HepG2 (cell line): ENCODE results near the gene PSMA7. TPM values are rescaled to one million over a fixed set of nuclear protein-coding genes. Genes with fewer than 3 reads are reported as not detected.
A peak's percentile ranks its signal among the peaks of the same experiment; 100 is the strongest.

Experiments used
- ARNT2 ChIP-seq: sonication (generic); formaldehyde crosslinking; IDR thresholded peaks from 2 replicates; pipeline ENCODE4 v1.8.0; 2022; ENCODE audit warnings: mild to moderate bottlenecking, low read depth, missing genetic modification reagents, moderate library complexity
- ATF7 ChIP-seq, 2 experiments: fragments of 450-650 bp in 1 of 2; sonication (generic) in 1 of 2; formaldehyde crosslinking in 1 of 2; IDR thresholded peaks; 2 replicates each; pipeline versions ENCODE4 v1.4.0 to v1.6.1; 2016 to 2020; ENCODE audit warnings: antibody characterized with exemption in 1 of 2, mild to moderate bottlenecking in 1 of 2, missing genetic modification reagents in 1 of 2
- KDM2A ChIP-seq: sonication (generic); formaldehyde crosslinking; IDR thresholded peaks from 2 replicates; pipeline ENCODE4 v1.4.0; 2020; ENCODE audit warnings: low read depth, missing genetic modification reagents, borderline replicate concordance
- MAFF ChIP-seq: IDR thresholded peaks from 2 replicates; pipeline ENCODE4 v1.6.1; 2011; ENCODE audit warnings: low read depth, low read length, improper control_type of control experiment
- MNT ChIP-seq: fragments of 450-650 bp; IDR thresholded peaks from 2 replicates; pipeline ENCODE4 v1.6.1; 2016
- NFYB ChIP-seq: sonication (generic); formaldehyde crosslinking; IDR thresholded peaks from 2 replicates; pipeline ENCODE4 v1.4.0; 2020; ENCODE audit warnings: missing genetic modification reagents
- NRL ChIP-seq: sonication (generic); formaldehyde crosslinking; IDR thresholded peaks from 2 replicates; pipeline ENCODE4 v1.5.0; 2020; ENCODE audit warnings: missing genetic modification reagents, mild to moderate bottlenecking, moderate library complexity, borderline replicate concordance
- PAXIP1 ChIP-seq: sonication (generic); formaldehyde crosslinking; conservative IDR thresholded peaks from 2 replicates; pipeline ENCODE4 v1.4.0; 2020; ENCODE audit warnings: mild to moderate bottlenecking, missing genetic modification reagents, moderate library complexity
- PHF21A ChIP-seq: sonication (generic); formaldehyde crosslinking; IDR thresholded peaks from 2 replicates; pipeline ENCODE4 v1.5.0; 2020; ENCODE audit warnings: mild to moderate bottlenecking, missing genetic modification reagents
- PHF8 ChIP-seq: sonication (generic); formaldehyde crosslinking; IDR thresholded peaks from 2 replicates; pipeline ENCODE4 v1.5.0; 2020; ENCODE audit warnings: missing genetic modification reagents
- ZHX2 ChIP-seq, 2 experiments: sonication (generic) in 1 of 2; formaldehyde crosslinking in 1 of 2; IDR thresholded peaks; 2 replicates each; pipeline versions ENCODE4 v1.6.1 to v1.9.0; 2014 to 2022; ENCODE audit warnings: antibody characterized with exemption in 1 of 2, borderline replicate concordance in 1 of 2, inconsistent platforms in 1 of 2, low read depth in 1 of 2, missing genetic modification reagents in 1 of 2
- ZNF691 ChIP-seq: sonication (generic); formaldehyde crosslinking; IDR thresholded peaks from 2 replicates; pipeline ENCODE4 v1.4.0; 2020; ENCODE audit warnings: missing genetic modification reagents, low read depth, mild to moderate bottlenecking, borderline replicate concordance
- ZNF7 ChIP-seq: IDR thresholded peaks from 2 replicates; pipeline ENCODE4 v1.6.1; 2016; ENCODE audit warnings: missing biosample characterization, missing genetic modification reagents
- polyA plus RNA-seq, 8 experiments: library from polyadenylated mRNA; depleted of rRNA in 3 of 8; stranded (reverse) in 7 of 8; unstranded in 1 of 8; fragments of >200 nt; fragmentation: Illumina TruSeq in 4 of 8; extraction: Trizol in 4 of 8; gene quantifications; 2 replicates each; pipeline versions ENCODE4 v1.2.1 to v1.2.3, GENCODE V29; 2011 to 2016; ENCODE audit warnings: low read depth in 4 of 8, missing spikeins in 1 of 8, mixed read lengths in 1 of 8; ENCODE audit not compliant: insufficient read depth in 1 of 8
- total RNA-seq, 5 experiments: library from RNA; depleted of rRNA; stranded (reverse); fragments of >200 nt; fragmentation: Illumina TruSeq; extraction: Trizol; gene quantifications; 2 replicates each; pipeline ENCODE4 v1.2.3, GENCODE V29; 2016; ENCODE audit warnings: low read depth in 1 of 5

The PSMA7 gene
- total and polyA plus RNA-seq, 2 of the 13 experiments (the other 11 are each of a cell fraction or from before 2014, with no cell fraction given): 531 to 631 TPM

- TF ChIP-seq ATF7 (IDR thresholded peaks at IDR 0.05) (no peak), ATF7 (CRISPR knock-in tag; IDR thresholded peaks at IDR 0.05) (0 out of 2 replicates have a peak, but pooled peaks have one; percentile 35), ZNF691 (CRISPR knock-in tag) (0 out of 2 replicates have a peak, but pooled peaks have one; percentile 45), ZHX2 (IDR thresholded peaks at IDR 0.05; ENCODE audit: low read depth) (0 out of 2 replicates have a peak, but pooled peaks have one; percentile 26), ZHX2 (CRISPR knock-in tag; IDR thresholded peaks at IDR 0.05; ENCODE audit: borderline replicate concordance) (no peak), ARNT2 (CRISPR knock-in tag) (no peak), ZNF7 (CRISPR knock-in tag) (no peak), PHF21A (CRISPR knock-in tag) (no peak), NFYB (CRISPR knock-in tag) (peak; percentile 68), NRL (CRISPR knock-in tag) (peak; percentile 47; the same call in 1 of the 2 replicates), PHF8 (CRISPR knock-in tag) (peak; percentile 26; the same call in 1 of the 2 replicates), MNT (0 out of 2 replicates have a peak, but pooled peaks have one; percentile 15), PAXIP1 (CRISPR knock-in tag) (peak; percentile 63), MAFF (peak; percentile 96), KDM2A (CRISPR knock-in tag) (peak; percentile 27; the same call in 1 of the 2 replicates)
Measured at GRCh38 chr20:62149532-62150309, 6.5 kb upstream of the PSMA7 start (continued).
